Smooth muscle cell (in vitro differentiated cells): Measurements from ENCODE around the gene NAP1L4. TPM values are rescaled to one million over a fixed set of nuclear protein-coding genes. Genes with fewer than 3 reads are reported as not detected.

ENCODE experiments used
- DNase-seq: peaks from one replicate; lab custom pipeline; 2025; ENCODE audit not compliant: unreplicated experiment; lab: John Stamatoyannopoulos, UW
- H2AFZ ChIP-seq: fragments of 200-600 bp; sonication (generic); 2 replicates; pipeline ENCODE4 v1.6.0; 2016; ENCODE audit warnings: antibody characterized with exemption, low read depth, mild to moderate bottlenecking
- H3F3A ChIP-seq: fragments of 200-600 bp; sonication (generic); 2 replicates; pipeline ENCODE4 v1.6.0; 2017; ENCODE audit warnings: antibody characterized with exemption, low read depth
- H3K27ac ChIP-seq: fragments of 200-600 bp; sonication (generic); 2 replicates; pipeline ENCODE4 v1.5.1; 2016; ENCODE audit warnings: low read depth, mild to moderate bottlenecking
- H3K27me3 ChIP-seq: fragments of 200-600 bp; sonication (generic); 2 replicates; pipeline ENCODE4 v1.6.1; 2016; ENCODE audit warnings: low read depth, mild to moderate bottlenecking
- H3K36me3 ChIP-seq: fragments of 200-600 bp; sonication (generic); 2 replicates; pipeline ENCODE4 v1.5.1; 2016; ENCODE audit warnings: low read depth
- H3K4me1 ChIP-seq: fragments of 200-600 bp; sonication (generic); 2 replicates; pipeline ENCODE4 v1.5.1; 2016; ENCODE audit warnings: low read depth
- H3K4me2 ChIP-seq: fragments of 200-600 bp; sonication (generic); 2 replicates; pipeline ENCODE4 v1.6.0; 2016; ENCODE audit warnings: mild to moderate bottlenecking
- H3K4me3 ChIP-seq: fragments of 200-600 bp; sonication (generic); 2 replicates; pipeline ENCODE4 v1.5.1; 2016; ENCODE audit warnings: mild to moderate bottlenecking
- H3K79me2 ChIP-seq: fragments of 200-600 bp; sonication (generic); 2 replicates; pipeline ENCODE4 v1.6.0; 2016; ENCODE audit warnings: low read depth, mild to moderate bottlenecking
- H3K9ac ChIP-seq: fragments of 200-600 bp; sonication (generic); 2 replicates; pipeline ENCODE4 v1.6.0; 2016; ENCODE audit warnings: low read depth
- H3K9me3 ChIP-seq: fragments of 200-600 bp; sonication (generic); replicated peaks from 2 replicates; pipeline ENCODE4 v1.5.1; 2016; ENCODE audit warnings: low read depth
- H4K20me1 ChIP-seq: fragments of 200-600 bp; sonication (generic); 2 replicates; pipeline ENCODE4 v1.6.0; 2016; ENCODE audit warnings: low read depth
- WGBS: methylation state at CpG from one replicate; pipeline ENCODE4 v1.1.7; 2016; ENCODE audit warnings: low lambda C conversion rate; 5-methylcytosine and 5-hydroxymethylcytosine counted together
- polyA plus RNA-seq: library from polyadenylated mRNA; unstranded; fragments of >200 nt; fragmentation: Nextera tagmentation; extraction: Ambion mirVana; gene quantifications from 2 replicates; pipeline ENCODE4 v1.2.1, GENCODE V29; 2016
- total RNA-seq: library from RNA; depleted of rRNA; stranded (reverse); fragments of >200 nt; gene quantifications from 2 replicates; pipeline ENCODE4 v1.2.3, GENCODE V29; 2014
- TF ChIP-seq, protein P1 (sequence below): fragments of 200-600 bp; sonication (generic); IDR thresholded peaks from 2 replicates; pipeline ENCODE4 v1.5.1; 2017; ENCODE audit warnings: borderline replicate concordance, mild to moderate bottlenecking, antibody characterized with exemption; ENCODE audit not compliant: insufficient read depth, poor library complexity, severe bottlenecking

The NAP1L4 gene
- total and polyA plus RNA-seq, 2 experiments from 2014 or later, result 63.1 to 95.0 TPM

DNA sequence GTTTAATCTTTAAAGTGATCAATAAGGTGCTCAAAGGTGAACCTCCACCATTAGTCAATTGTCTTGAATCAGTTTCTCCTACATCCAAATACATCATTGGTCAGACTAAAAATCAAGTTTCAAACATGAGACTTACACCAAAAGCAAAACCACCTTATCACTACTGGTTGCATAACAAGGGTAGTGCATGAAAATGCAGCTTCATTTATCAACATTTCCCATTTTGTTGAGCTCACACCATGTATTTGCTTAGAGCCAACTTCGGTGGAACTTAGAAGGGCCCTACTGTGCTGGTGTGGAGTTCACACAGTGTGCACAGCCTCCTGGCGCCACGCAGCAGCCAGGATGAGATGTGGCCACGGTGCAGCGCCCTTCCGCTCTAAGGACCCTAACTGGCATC, 39.8 kb downstream of the NAP1L4 start:
- Histone ChIP-seq H3K27ac (peak overlapping the region; percentile 81), H4K20me1 (peaks cover 20% of the 10 kb centered on the region), H3F3A (peaks cover 25% of the 10 kb centered on the region), H3K27me3 (no peaks in the 10 kb centered on the region), H3K4me2 (peak overlapping the region; percentile 50), H3K79me2 (peaks cover 3% of the 10 kb centered on the region), H3K4me1 (peaks cover 18% of the 10 kb centered on the region), H3K4me3 (no peak overlapping the region), H2AFZ (no peak overlapping the region), H3K36me3 (peaks cover 9% of the 10 kb centered on the region), H3K9me3 (no peaks in the 10 kb centered on the region), H3K9ac (no peak overlapping the region)
- TF ChIP-seq, protein P1, sequence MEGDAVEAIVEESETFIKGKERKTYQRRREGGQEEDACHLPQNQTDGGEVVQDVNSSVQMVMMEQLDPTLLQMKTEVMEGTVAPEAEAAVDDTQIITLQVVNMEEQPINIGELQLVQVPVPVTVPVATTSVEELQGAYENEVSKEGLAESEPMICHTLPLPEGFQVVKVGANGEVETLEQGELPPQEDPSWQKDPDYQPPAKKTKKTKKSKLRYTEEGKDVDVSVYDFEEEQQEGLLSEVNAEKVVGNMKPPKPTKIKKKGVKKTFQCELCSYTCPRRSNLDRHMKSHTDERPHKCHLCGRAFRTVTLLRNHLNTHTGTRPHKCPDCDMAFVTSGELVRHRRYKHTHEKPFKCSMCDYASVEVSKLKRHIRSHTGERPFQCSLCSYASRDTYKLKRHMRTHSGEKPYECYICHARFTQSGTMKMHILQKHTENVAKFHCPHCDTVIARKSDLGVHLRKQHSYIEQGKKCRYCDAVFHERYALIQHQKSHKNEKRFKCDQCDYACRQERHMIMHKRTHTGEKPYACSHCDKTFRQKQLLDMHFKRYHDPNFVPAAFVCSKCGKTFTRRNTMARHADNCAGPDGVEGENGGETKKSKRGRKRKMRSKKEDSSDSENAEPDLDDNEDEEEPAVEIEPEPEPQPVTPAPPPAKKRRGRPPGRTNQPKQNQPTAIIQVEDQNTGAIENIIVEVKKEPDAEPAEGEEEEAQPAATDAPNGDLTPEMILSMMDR, result no peak
- DNase-seq, result no peak
- WGBS, result 81% methylated on average over 6 of the region's 6 CpGs

DNA sequence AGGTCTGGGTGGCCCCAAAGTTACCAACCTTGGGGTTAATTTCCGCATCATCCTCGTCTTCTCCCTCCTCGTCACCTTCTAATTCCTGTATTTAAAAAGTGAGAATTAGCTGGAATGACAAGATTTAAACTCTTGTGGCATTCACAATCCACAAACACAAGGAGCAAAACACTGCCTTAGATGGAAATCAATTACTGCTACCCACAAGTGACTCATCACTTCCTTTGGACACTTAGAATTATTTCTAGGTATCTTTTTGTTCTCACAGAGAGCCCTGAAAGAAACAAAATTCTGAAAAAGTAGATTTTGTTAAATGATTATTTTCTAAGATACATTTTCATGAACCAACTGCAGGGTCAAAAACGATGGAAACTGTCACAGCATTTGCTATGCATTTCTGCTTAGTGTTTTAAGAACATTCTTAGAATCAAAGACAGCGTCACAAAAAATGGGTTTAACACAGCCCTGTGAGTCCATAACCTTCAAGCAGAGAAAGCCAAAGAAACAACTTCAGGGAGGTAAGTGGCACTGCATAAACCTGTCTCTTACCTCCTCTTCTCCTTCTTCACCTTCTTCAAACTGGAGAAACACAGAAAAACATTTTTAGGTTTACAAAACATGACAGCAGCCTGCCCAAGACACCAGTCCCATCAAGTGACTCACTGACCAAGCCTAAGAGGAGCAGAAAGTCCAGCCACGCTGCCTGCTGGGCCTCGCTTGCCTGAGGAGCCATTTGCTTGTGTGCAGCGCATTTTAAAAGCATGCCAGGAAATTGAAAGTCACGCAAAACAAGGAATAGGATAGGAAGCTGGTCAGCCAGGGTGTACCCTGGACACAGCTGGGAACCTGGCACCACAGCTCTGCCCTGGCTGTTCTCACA, 40.7 kb downstream of the NAP1L4 start:
- TF ChIP-seq, protein P1, result no peak
- no peak overlapping the region for H2AFZ ChIP-seq
- WGBS, result 35% methylated on average over 9 of the region's 9 CpGs
- DNase-seq, result no peak
- peak overlapping the region; percentile 63 for H3K4me2 ChIP-seq
- peak overlapping the region; percentile 81 for H3K27ac ChIP-seq
- H3K9me3 ChIP-seq, result no peaks in the 10 kb centered on the region
- H3K79me2 ChIP-seq, result peaks cover 3% of the 10 kb centered on the region
- H3K4me1 ChIP-seq, result peaks cover 13% of the 10 kb centered on the region
- no peaks in the 10 kb centered on the region for H3K27me3 ChIP-seq
- peaks cover 24% of the 10 kb centered on the region for H3F3A ChIP-seq
- no peak overlapping the region for H3K4me3 ChIP-seq
- H3K9ac ChIP-seq, result peak overlapping the region; percentile 28
- peaks cover 9% of the 10 kb centered on the region for H3K36me3 ChIP-seq
- peaks cover 21% of the 10 kb centered on the region for H4K20me1 ChIP-seq

DNA sequence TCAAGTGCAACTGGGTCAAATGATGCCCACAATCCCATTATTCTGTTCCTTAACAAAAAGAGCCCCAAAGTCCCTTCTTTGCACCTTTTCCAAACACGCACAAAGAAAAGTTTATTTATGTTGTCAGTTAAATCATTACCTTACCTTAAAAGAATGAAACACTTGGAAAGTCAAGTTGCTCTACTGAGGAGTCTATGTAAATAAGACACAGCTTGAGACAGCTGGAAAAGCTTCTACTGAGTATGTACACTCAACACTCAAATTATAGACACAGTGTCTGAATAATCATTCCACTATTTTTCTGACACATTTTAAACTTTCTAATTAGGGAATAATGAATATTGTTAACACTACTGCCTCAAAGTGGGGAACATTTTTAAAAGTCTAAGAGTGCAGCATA, 41.3 kb downstream of the NAP1L4 start:
- H3F3A ChIP-seq, result peaks cover 30% of the 10 kb centered on the region
- DNase-seq, result no peak
- TF ChIP-seq, protein P1, result no peak
- H3K4me3 ChIP-seq, result no peak overlapping the region
- H2AFZ ChIP-seq, result no peak overlapping the region
- no peaks in the 10 kb centered on the region for H3K27me3 ChIP-seq
- peak overlapping the region; percentile 28 for H3K9ac ChIP-seq
- peak overlapping the region; percentile 81 for H3K27ac ChIP-seq
- peaks cover 18% of the 10 kb centered on the region for H3K4me1 ChIP-seq
- 72% methylated on average over 1 of the region's 1 CpG for WGBS
- H4K20me1 ChIP-seq, result peaks cover 21% of the 10 kb centered on the region
- peaks cover 9% of the 10 kb centered on the region for H3K36me3 ChIP-seq
- H3K4me2 ChIP-seq, result peak overlapping the region; percentile 63
- H3K79me2 ChIP-seq, result peaks cover 3% of the 10 kb centered on the region
- H3K9me3 ChIP-seq, result no peaks in the 10 kb centered on the region
